ENCODE data around the gene MDN1. TPM values are rescaled to one million over a fixed set of nuclear protein-coding genes. Genes with fewer than 3 reads are reported as not detected.
"Not testable (repeated sequence)": the region's sequence is repeated elsewhere in the genome, so short reads cannot be mapped to it uniquely, and the experiment has no call there.

Gene MDN1
- polyA plus RNA-seq, 1 of the 3 experiments (the other 2 are of a cell fraction), result 8.5 TPM

DNA sequence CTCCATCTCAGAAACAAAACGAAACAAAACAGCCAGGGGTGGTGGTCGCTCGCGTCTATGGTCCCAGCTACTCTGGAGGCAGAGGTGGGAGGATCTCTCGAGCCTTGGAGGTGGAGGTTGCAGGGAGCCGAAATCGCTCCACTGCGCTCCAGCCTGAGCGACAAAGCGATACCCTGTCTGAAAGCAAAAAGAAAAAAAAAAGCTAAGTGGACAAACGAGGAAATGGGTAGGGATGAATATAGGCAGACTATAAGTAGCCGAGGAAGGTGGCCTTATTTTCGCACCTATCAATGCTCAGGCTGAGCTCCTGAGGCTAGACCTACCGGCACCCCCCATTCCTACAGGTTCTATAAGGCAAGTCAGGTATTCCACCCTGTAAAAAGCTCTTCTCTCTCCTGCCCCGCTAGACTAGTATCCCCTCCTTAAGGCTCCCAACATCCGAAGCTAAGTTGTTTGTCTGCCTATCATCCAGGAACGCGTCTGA lies 9.4 kb upstream of the MDN1 start:
- H2AFZ ChIP-seq (ENCODE audit: low read depth), result peak overlapping the region; percentile 98
- H3K4me2 ChIP-seq, result peak overlapping the region; percentile 85
- H3K9me3 ChIP-seq, result no peaks in the 10 kb centered on the region
- H3K27me3 ChIP-seq (ENCODE audit: insufficient read depth), result no peaks in the 10 kb centered on the region
- peaks cover 5% of the 10 kb centered on the region for H3F3A ChIP-seq (replicated peaks; ENCODE audit: insufficient read depth)
- H4K20me1 ChIP-seq (ENCODE audit: insufficient read depth), result no peaks in the 10 kb centered on the region
- H3K4me3 ChIP-seq (ENCODE audit: low read depth in 2 of 2, low read length in 1 of 2), result peak overlapping the region; percentile 55 to 95
- H3K27ac ChIP-seq (ENCODE audit: low read depth in 2 of 2, low read length in 1 of 2), result peak overlapping the region; percentile 64 to 67
- H3K4me1 ChIP-seq (ENCODE audit: control insufficient read depth in 1 of 2, insufficient read depth in 2 of 2, low read depth in 1 of 2, low read length in 1 of 2), result peaks cover 0 to 3% of the 10 kb centered on the region in 2 experiments; a peak in 1 of 4 replicates
- CTCF ChIA-PET, result interaction anchor here (1.8 kb wide), 1 partner anchor 10 kb away, joined by 16 read pairs; the partner anchor contains the start of gene MDN1
- peaks cover 0 to 14% of the 10 kb centered on the region in 2 experiments for H3K36me3 ChIP-seq (replicated peaks in 1 of 2; ENCODE audit: control insufficient read depth in 1 of 2, insufficient read depth in 2 of 2, low read length in 1 of 2)
- peaks cover 40% of the 10 kb centered on the region for H3K79me2 ChIP-seq (ENCODE audit: insufficient read depth)
- under 1% methylated on average over 18 of the region's 18 CpGs for WGBS (ENCODE audit: low lambda C conversion rate)
- peak overlapping the region; percentile 75 for H3K9ac ChIP-seq
- no peak for DNase-seq
- TF ChIP-seq, protein P1, sequence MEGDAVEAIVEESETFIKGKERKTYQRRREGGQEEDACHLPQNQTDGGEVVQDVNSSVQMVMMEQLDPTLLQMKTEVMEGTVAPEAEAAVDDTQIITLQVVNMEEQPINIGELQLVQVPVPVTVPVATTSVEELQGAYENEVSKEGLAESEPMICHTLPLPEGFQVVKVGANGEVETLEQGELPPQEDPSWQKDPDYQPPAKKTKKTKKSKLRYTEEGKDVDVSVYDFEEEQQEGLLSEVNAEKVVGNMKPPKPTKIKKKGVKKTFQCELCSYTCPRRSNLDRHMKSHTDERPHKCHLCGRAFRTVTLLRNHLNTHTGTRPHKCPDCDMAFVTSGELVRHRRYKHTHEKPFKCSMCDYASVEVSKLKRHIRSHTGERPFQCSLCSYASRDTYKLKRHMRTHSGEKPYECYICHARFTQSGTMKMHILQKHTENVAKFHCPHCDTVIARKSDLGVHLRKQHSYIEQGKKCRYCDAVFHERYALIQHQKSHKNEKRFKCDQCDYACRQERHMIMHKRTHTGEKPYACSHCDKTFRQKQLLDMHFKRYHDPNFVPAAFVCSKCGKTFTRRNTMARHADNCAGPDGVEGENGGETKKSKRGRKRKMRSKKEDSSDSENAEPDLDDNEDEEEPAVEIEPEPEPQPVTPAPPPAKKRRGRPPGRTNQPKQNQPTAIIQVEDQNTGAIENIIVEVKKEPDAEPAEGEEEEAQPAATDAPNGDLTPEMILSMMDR (IDR thresholded peaks at IDR 0.05), result no peak
- TF ChIP-seq RCOR1 (IDR thresholded peaks at IDR 0.05; ENCODE audit: low read length) (0 out of 2 replicates have a peak, but pooled peaks have one; percentile 15), YY1 (IDR thresholded peaks at IDR 0.05; ENCODE audit: low read depth) (0 out of 2 replicates have a peak, but pooled peaks have one; percentile 30)
- POLR2A ChIA-PET, result interaction anchor here (0.6 to 2.2 kb wide), 3 partner anchors 9 to 17 kb away, joined by 4 to 22 read pairs (median 6); partner anchors contain the start of gene MDN1
- H3K9me2 ChIP-seq, result no peaks in the 10 kb centered on the region

DNA sequence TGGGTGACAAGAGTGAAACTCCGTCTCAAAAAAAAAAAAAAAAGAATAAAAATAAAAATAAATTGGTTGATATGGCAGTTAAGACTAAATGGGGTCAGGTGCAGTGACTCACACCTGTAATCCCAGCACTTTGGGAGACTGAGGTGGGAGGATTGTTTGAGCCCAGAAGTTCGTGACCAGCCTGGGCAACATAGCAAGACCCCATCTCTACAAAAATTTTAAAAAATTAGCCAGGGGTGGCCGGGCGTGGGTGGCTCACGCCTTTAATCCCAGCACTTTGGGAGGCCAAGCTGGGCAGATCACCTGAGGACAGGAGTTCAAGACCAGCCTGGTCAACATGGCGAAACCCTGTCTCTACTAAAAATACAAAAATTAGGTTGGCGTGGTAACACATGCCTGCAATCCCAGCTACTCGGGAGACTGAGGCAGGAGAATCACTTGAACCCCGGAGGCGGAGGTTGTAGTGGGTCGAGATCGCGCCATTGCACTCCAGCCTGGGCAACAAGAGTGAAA lies 8.9 kb upstream of the MDN1 start:
- H4K20me1 ChIP-seq (ENCODE audit: insufficient read depth); H3K9me3 ChIP-seq; H3F3A ChIP-seq (replicated peaks; ENCODE audit: insufficient read depth); H3K4me1 ChIP-seq (ENCODE audit: control insufficient read depth in 1 of 2, insufficient read depth in 2 of 2, low read depth in 1 of 2, low read length in 1 of 2); H3K9me2 ChIP-seq; DNase-seq; H3K27me3 ChIP-seq (ENCODE audit: insufficient read depth): not testable (repeated sequence)
- H3K9ac ChIP-seq, result peak overlapping the region; percentile 75
- H3K4me3 ChIP-seq (ENCODE audit: low read depth in 2 of 2, low read length in 1 of 2), result peak overlapping the region; percentile 55 to 95
- CTCF ChIA-PET, result interaction anchor here (1.8 kb wide), 1 partner anchor 9 kb away, joined by 16 read pairs; the partner anchor contains the start of gene MDN1
- POLR2A ChIA-PET, result interaction anchor here (2.2 kb wide), 1 partner anchor 9 kb away, joined by 22 read pairs; the partner anchor contains the start of gene MDN1
- peaks cover 35% of the 10 kb centered on the region for H3K79me2 ChIP-seq (ENCODE audit: insufficient read depth)
- 28% methylated on average over 10 of the region's 13 CpGs for WGBS (ENCODE audit: low lambda C conversion rate)
- H3K4me2 ChIP-seq, result peak overlapping the region; percentile 85
- H2AFZ ChIP-seq (ENCODE audit: low read depth), result peak overlapping the region; percentile 98
- peak overlapping the region; percentile 64 to 67; a peak in 3 of 4 replicates for H3K27ac ChIP-seq (ENCODE audit: low read depth in 2 of 2, low read length in 1 of 2)
- H3K36me3 ChIP-seq (replicated peaks in 1 of 2; ENCODE audit: control insufficient read depth in 1 of 2, insufficient read depth in 2 of 2, low read length in 1 of 2), result peaks cover 0 to 13% of the 10 kb centered on the region in 2 experiments

DNA sequence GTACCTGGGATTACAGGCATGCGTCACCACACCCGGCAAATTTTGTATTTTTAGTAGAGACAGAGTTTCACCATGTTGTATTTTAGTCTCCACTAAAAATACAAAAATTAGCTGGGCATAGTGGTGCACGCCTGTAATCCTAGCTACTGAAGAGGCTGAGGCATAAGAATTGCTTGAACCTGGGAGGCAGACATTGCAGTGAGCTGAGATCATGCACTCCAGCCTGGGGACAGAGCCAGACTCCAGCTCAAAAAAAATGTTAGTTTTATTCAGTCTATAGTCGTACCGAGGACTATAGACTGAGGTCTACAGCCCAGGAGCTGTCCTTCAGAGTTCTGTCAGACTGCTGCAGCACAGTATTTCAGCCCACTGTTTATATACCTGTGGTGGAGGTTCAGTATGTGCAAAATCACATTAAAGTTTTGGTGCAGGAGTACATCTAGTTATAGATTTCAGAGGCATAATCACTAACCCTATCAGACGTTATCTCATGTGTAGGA lies 6.5 kb upstream of the MDN1 start:
- H3K4me2 ChIP-seq, result no peak overlapping the region
- no peaks in the 10 kb centered on the region for H3K9me2 ChIP-seq
- peaks cover 13% of the 10 kb centered on the region for H3K79me2 ChIP-seq (ENCODE audit: insufficient read depth)
- no peak for TF ChIP-seq GABPA (IDR thresholded peaks at IDR 0.05; ENCODE audit: low read depth)
- no peak for TF ChIP-seq EP300 (IDR thresholded peaks at IDR 0.05; ENCODE audit: borderline replicate concordance in 1 of 2, low read depth in 1 of 2, low read length in 1 of 2)
- TF ChIP-seq SIN3A (IDR thresholded peaks at IDR 0.05; ENCODE audit: borderline replicate concordance, low read depth, low read length), result no peak
- no peak for TF ChIP-seq MXI1 (IDR thresholded peaks at IDR 0.05; ENCODE audit: low read depth, low read length)
- TF ChIP-seq, protein P2, sequence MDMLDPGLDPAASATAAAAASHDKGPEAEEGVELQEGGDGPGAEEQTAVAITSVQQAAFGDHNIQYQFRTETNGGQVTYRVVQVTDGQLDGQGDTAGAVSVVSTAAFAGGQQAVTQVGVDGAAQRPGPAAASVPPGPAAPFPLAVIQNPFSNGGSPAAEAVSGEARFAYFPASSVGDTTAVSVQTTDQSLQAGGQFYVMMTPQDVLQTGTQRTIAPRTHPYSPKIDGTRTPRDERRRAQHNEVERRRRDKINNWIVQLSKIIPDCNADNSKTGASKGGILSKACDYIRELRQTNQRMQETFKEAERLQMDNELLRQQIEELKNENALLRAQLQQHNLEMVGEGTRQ (IDR thresholded peaks at IDR 0.05; ENCODE audit: borderline replicate concordance, low read depth, low read length), result no peak
- peaks cover 5% of the 10 kb centered on the region for H3F3A ChIP-seq (replicated peaks; ENCODE audit: insufficient read depth)
- no peak overlapping the region for H2AFZ ChIP-seq (ENCODE audit: low read depth)
- no peaks in the 10 kb centered on the region for H3K9me3 ChIP-seq
- no peaks in the 10 kb centered on the region for H3K27me3 ChIP-seq (ENCODE audit: insufficient read depth)
- no peak overlapping the region for H3K9ac ChIP-seq
- H4K20me1 ChIP-seq (ENCODE audit: insufficient read depth), result no peaks in the 10 kb centered on the region
- no peak for DNase-seq
- POLR2A ChIA-PET, result no interaction called here
- CTCF ChIA-PET, result interaction anchor here (0.9 kb wide), 1 partner anchor 653 kb away, joined by 3 read pairs; no protein-coding TSS in a partner anchor
- no peak overlapping the region for H3K4me3 ChIP-seq (ENCODE audit: low read depth in 2 of 2, low read length in 1 of 2)
- WGBS (ENCODE audit: low lambda C conversion rate), result 89% methylated on average over 6 of the region's 6 CpGs
- peak overlapping the region in 1 of 2 experiments; percentile 9; a peak in 1 of 4 replicates for H3K27ac ChIP-seq (ENCODE audit: low read depth in 2 of 2, low read length in 1 of 2)
- peaks cover 0 to 3% of the 10 kb centered on the region in 2 experiments; a peak in 1 of 4 replicates for H3K4me1 ChIP-seq (ENCODE audit: control insufficient read depth in 1 of 2, insufficient read depth in 2 of 2, low read depth in 1 of 2, low read length in 1 of 2)
- peaks cover 0 to 3% of the 10 kb centered on the region in 2 experiments for H3K36me3 ChIP-seq (replicated peaks in 1 of 2; ENCODE audit: control insufficient read depth in 1 of 2, insufficient read depth in 2 of 2, low read length in 1 of 2)

Data from SK-N-SH (cell line).